ENCODE measurements around the gene CHST2.

DNA sequence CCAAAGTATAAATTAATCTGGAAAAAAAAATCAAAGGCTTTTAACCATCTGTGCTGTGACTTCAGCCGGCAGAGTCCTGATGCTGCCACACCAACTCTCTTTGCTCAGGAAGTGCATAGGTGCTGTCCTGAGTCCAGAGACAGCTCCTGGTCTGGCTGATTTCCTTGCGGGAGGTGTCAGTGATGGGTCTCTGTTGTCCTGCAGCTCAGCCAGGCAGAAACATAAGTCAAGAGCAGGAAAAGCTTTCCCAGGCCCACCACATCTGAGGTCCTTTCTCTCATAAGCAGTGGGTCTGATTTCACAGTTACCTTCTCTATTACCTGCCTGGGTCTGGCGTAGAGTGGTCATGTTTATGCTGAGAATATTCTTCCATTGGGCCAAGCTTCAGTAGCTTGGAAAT is 19.4 kb downstream of the CHST2 start:
- TF ChIP-seq EZH2 (IDR thresholded peaks at IDR 0.05; ENCODE audit: borderline replicate concordance, low read length) = no peak
- TF ChIP-seq, protein P1, sequence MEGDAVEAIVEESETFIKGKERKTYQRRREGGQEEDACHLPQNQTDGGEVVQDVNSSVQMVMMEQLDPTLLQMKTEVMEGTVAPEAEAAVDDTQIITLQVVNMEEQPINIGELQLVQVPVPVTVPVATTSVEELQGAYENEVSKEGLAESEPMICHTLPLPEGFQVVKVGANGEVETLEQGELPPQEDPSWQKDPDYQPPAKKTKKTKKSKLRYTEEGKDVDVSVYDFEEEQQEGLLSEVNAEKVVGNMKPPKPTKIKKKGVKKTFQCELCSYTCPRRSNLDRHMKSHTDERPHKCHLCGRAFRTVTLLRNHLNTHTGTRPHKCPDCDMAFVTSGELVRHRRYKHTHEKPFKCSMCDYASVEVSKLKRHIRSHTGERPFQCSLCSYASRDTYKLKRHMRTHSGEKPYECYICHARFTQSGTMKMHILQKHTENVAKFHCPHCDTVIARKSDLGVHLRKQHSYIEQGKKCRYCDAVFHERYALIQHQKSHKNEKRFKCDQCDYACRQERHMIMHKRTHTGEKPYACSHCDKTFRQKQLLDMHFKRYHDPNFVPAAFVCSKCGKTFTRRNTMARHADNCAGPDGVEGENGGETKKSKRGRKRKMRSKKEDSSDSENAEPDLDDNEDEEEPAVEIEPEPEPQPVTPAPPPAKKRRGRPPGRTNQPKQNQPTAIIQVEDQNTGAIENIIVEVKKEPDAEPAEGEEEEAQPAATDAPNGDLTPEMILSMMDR (conservative IDR thresholded peaks at IDR 0.05 in 1 of 2, IDR thresholded peaks at IDR 0.05 in 1 of 2; ENCODE audit: extremely low read depth in 1 of 2, insufficient read depth in 1 of 2, low read depth in 1 of 2, low read length in 2 of 2) = no peak

Measured in mammary epithelial cell (primary cell).